CD4-positive, alpha-beta T cell treated with Interleukin-6 at 100 ng/mL for 8 hours (primary cell): ENCODE results near the gene PNP.

Experiments
- DNase-seq: peaks from one replicate; pipeline ENCODE4 v3.0.0-alpha.2; 2020; ENCODE audit warnings: mixed read lengths, low spot score

Gene PNP

GRCh38 chr14:20455355-20456300 is 13.6 kb upstream of the PNP start:
- peak; percentile 73 for DNase-seq

GRCh38 chr14:20456971-20457370 is 12.2 kb upstream of the PNP start:
- no peak for DNase-seq

- DNase-seq, result no peak
Observed at GRCh38 chr14:20458031-20458789, 11.0 kb upstream of the PNP start.

- DNase-seq, result peak; percentile 53
Observed at GRCh38 chr14:20460458-20461224, 8.6 kb upstream of the PNP start.

GRCh38 chr14:20461225-20462141 is 7.7 kb upstream of the PNP start, which contains the start of gene PIP4P1:
TSS of gene PIP4P1 (minus strand) at chr14:20461434. CDS start at chr14:20461325, 109 bp downstream.
- DNase-seq, result peak; percentile 99

- DNase-seq, result no peak
Observed at GRCh38 chr14:20468764-20469241, 403 bp upstream of the PNP start.

GRCh38 chr14:20469890-20470602 is 840 bp downstream of the PNP start:
- peak; percentile 41 for DNase-seq

GRCh38 chr14:20470603-20470901 is 1.3 kb downstream of the PNP start:
- no peak for DNase-seq

GRCh38 chr14:20472536-20473169 is 3.4 kb downstream of the PNP start:
- DNase-seq, result no peak

GRCh38 chr14:20476776-20477175 is 7.6 kb downstream of the PNP start:
- DNase-seq, result no peak

- peak; percentile 57 for DNase-seq
Observed at GRCh38 chr14:20477211-20477876, 8.1 kb downstream of the PNP start.

- DNase-seq, result no peak
Observed at GRCh38 chr14:20478894-20479293, 9.7 kb downstream of the PNP start.

- no peak for DNase-seq
Observed at GRCh38 chr14:20482382-20482781, 13.2 kb downstream of the PNP start.

GRCh38 chr14:20485900-20486299 is 16.7 kb downstream of the PNP start:
- no peak for DNase-seq

- DNase-seq, result peak; percentile 6
Observed at GRCh38 chr14:20486684-20487395, 17.6 kb downstream of the PNP start.

GRCh38 chr14:20487396-20487725 is 18.2 kb downstream of the PNP start:
- no peak for DNase-seq

GRCh38 chr14:20489093-20489994 is 20.1 kb downstream of the PNP start:
- peak; percentile 51 for DNase-seq

- DNase-seq, result no peak
Observed at GRCh38 chr14:20490563-20490962, 21.4 kb downstream of the PNP start.
